IPS-15b (cell line): ENCODE data around the gene POR.
A peak's percentile ranks its signal among the peaks of the same experiment; 100 is the strongest.
"Not testable (repeated sequence)": the region's sequence is repeated elsewhere in the genome, so short reads cannot be mapped to it uniquely, and the experiment has no call there.

Source experiments
- H3K27me3 ChIP-seq: one replicate; pipeline ENCODE4 v1.6.1; 2013; ENCODE audit warnings: low read length; ENCODE audit not compliant: control insufficient read depth, insufficient read depth
- H3K36me3 ChIP-seq: one replicate; pipeline ENCODE4 v1.6.1; 2013; ENCODE audit warnings: low read length; ENCODE audit not compliant: control insufficient read depth, insufficient read depth
- H3K4me1 ChIP-seq: one replicate; pipeline ENCODE4 v1.6.1; 2013; ENCODE audit warnings: mild to moderate bottlenecking, low read length; ENCODE audit not compliant: control insufficient read depth, insufficient read depth
- H3K4me3 ChIP-seq: one replicate; pipeline ENCODE4 v1.5.1; 2013; ENCODE audit warnings: low read depth, low read length
- H3K9ac ChIP-seq: one replicate; pipeline ENCODE4 v1.6.1; 2013; ENCODE audit warnings: low read depth, mild to moderate bottlenecking, low read length
- H3K9me3 ChIP-seq: one replicate; pipeline ENCODE4 v1.6.1; 2013; ENCODE audit warnings: mild to moderate bottlenecking, low read length; ENCODE audit not compliant: control insufficient read depth, insufficient read depth

POR gene

DNA sequence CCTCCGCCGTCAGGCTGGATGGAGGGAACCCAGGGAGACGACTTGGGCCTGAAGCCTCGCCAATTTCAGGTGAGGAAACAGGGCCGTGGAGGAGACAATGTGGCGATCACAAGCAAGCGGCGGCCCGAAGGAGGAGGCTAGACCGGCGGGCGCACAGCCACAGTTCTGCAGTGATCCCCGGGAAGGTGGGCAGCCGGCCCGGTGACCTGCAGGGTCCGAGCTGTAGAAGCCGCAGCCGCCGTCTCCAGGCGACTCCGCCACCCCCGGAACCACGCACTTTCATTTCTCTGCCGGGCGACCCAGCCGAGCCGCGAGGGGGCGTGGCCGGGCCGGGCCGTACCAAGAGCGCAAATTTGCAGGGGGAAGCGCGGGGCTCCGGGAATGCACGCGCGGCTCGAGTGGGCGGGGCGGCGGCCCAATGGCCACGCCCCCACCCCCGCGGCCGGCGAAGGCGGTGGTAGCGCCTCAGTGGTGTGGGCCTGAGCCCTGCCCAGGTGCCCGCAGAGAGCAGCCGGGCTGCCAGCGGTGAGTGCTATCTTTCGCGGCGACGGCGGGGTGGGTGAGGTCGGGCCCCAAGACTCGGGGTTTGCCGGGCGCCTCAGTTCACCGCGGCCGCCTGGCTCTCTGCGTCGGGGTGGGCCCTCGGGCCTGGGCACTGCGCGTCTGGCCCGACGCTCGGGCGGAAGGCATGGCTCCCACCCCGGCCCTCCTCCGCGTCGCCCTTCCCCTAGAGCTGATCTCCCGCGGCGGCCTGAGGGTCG, at the start of gene POR:
Gene POR, plus strand, starts transcription at position 501 of the 761 bp plus-strand sequence. CDS start 38,847 bp downstream, outside the sequence.
- Histone ChIP-seq H3K27me3 (no peaks in the 10 kb centered on the region), H3K9ac (peak within 1 kb of the TSS; percentile 74), H3K36me3 (no peaks in the 10 kb centered on the region), H3K4me3 (peak within 1 kb of the TSS; percentile 90), H3K9me3 (no peaks in the 10 kb centered on the region), H3K4me1 (peaks cover 14% of the 10 kb centered on the region)

DNA sequence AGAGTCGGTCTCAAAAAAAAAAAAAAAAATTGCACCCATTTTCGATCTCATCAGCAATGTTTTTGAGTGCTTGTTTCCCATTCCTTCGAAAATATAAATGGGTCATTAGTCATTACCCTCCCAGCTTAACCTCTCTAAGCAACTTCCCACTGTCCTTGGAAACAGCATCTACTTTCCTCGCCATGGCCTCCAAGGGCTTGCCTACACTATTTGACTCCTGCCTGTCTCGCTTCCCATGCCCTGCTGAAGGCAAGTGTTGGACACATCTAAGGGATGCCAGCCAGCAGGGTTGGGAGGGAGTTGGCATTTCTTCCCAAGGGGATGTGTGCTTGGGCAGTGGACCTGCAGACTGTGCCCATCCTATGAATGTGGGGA, 48.9 kb upstream of the POR start:
- Histone ChIP-seq H3K4me1 (no peaks in the 10 kb centered on the region), H3K9me3 (no peaks in the 10 kb centered on the region), H3K36me3 (no peaks in the 10 kb centered on the region), H3K4me3 (no peak overlapping the region), H3K27me3 (no peaks in the 10 kb centered on the region), H3K9ac (no peak overlapping the region)

DNA sequence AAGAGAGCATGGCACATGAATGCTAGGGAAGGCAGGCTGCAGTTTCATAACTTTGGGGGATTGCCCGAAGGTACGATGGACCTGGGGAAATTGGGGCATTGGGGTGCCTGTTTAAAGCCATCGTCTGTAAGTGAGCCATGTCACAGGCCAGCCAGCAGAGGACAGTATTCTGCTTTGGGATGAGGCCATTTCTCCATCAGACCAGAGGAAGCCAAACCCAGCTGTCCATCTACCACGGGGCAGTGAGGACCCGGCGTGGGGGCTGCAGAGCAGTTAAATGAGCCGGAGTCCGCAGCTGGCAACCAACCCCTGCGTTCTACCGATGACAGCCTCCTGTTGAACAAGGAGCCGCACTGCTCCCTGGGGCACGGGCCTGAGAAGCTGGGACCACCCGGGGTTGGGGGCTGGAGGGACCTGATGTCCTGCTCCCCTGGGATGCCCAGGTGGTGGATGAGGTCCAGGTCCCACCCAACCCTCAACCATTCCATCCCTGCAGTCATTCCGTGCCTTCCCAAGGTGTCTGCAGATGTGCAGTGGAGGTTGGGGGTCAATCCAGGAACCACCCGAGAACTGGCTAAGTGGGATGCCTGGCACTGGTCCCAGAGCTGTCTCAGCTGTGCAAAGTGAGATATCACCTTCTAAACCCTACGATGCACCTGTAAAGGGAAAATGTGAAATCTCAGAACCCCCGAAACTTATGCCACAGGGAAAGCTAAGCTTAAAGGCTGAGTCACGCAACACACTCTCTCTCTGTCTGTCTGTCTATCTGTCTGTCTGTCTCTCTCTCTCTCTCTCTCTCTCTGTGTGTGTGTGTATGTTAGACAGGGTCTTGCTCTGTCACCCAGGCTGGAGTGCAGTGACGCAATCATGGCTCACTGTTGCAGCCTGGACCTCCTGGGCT, 48.2 kb upstream of the POR start:
- Histone ChIP-seq H3K4me3 (no peak overlapping the region), H3K36me3 (no peaks in the 10 kb centered on the region), H3K27me3 (no peaks in the 10 kb centered on the region), H3K4me1 (no peaks in the 10 kb centered on the region), H3K9me3 (no peaks in the 10 kb centered on the region), H3K9ac (no peak overlapping the region)

DNA sequence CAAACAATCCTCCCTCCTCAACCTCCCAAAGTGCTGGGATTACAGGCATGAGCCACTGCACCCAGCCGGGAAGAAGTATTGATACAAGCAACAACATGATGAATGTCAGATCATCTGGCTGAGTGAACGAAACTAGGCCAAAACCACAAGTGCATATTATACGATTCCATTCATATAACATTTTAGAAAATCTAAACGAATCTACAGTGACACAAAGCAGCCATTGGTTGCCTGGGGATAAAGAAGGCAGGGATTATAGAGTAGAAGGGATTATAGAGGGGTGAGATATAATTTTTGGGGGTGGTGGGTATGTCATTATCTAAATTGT, 47.6 kb upstream of the POR start:
- Histone ChIP-seq H3K36me3 (no peaks in the 10 kb centered on the region), H3K27me3 (no peaks in the 10 kb centered on the region), H3K9me3 (no peaks in the 10 kb centered on the region), H3K4me3 (no peak overlapping the region), H3K4me1 (no peaks in the 10 kb centered on the region), H3K9ac (no peak overlapping the region)

DNA sequence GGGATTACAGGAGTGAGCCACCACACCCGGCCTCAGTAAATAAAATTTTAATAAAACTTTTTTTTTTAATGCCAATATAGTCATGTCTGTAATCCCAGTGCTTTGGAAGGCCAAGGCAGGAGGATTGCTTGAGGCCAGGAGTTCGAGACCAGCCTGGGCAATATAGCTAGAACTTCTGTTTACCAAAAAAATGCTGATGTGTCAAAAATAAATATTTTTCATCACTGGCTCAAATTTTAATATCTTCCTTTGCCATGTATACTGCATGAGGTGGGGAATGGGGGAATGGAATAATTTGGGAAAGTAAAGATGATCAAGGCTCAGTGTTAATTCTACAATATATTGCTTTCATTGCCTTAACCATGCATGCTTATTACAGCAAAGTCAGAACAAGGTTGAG, 46.8 kb upstream of the POR start:
- no peak overlapping the region for H3K9ac ChIP-seq
- H3K4me1 ChIP-seq = no peaks in the 10 kb centered on the region

DNA sequence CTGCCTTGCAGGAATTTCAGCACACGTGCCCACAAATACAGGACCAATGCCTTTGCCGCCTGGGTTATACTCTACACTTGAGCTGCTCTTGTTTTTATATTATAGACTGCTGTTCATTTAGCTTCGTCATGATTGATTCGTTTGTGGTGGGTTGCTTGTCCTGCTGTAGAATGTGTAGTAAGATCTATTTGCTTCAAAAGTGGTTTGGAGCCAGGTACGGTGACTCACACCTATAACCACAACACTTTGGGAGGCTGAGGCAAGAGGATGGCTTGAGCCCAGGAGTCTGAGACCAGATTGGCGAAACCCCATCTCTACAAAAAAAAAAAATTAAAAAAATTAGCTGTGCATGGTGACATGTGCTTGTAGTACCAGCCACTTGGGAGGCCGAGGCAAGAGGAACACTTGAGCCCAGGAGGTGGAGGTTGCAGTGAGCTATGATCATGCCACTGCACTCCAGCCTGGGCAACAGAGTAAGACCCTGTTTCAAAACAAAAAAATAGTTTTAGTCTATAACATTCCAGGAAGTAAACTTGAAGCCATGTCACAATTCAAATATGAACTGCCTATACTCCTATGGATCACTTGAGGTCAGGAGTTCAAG, 45.1 kb upstream of the POR start:
- Histone ChIP-seq H3K36me3 (no peaks in the 10 kb centered on the region), H3K9me3 (no peaks in the 10 kb centered on the region), H3K9ac (no peak overlapping the region), H3K27me3 (no peaks in the 10 kb centered on the region), H3K4me3 (no peak overlapping the region), H3K4me1 (no peaks in the 10 kb centered on the region)

More for the DNA sequence above, 46.8 kb upstream of the POR start:
- no peaks in the 10 kb centered on the region for H3K9me3 ChIP-seq
- no peaks in the 10 kb centered on the region for H3K27me3 ChIP-seq
- no peak overlapping the region for H3K4me3 ChIP-seq
- no peaks in the 10 kb centered on the region for H3K36me3 ChIP-seq

DNA sequence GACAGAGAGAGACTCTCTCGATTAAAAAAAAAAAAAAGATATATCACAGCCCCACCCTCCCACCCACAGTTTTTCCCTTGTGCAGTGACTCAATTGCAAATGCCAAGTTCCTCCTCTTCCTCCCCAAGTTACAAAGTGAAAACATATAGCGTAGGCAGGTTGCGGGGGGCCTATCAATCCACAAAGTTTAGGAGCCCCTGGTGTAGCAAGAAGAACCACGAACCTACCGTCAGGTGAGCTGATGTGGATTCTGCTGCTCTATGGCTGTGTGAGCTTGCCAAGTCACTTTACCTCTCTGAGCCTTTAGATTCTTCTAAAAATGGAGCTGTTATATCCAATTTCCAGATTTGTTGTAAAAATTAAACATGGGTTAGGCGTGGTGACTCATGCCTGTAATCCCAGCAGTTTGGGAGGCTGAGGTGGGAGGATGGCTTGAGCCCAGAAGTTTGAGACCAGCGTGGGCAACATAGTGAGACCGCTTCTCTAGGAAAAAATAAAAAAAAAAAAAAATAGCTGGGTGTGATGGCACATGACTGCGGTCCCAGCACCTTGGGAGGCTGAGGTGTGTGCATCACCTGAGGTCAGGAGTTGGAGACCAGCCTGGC, 44.3 kb upstream of the POR start:
- no peaks in the 10 kb centered on the region for H3K27me3 ChIP-seq

DNA sequence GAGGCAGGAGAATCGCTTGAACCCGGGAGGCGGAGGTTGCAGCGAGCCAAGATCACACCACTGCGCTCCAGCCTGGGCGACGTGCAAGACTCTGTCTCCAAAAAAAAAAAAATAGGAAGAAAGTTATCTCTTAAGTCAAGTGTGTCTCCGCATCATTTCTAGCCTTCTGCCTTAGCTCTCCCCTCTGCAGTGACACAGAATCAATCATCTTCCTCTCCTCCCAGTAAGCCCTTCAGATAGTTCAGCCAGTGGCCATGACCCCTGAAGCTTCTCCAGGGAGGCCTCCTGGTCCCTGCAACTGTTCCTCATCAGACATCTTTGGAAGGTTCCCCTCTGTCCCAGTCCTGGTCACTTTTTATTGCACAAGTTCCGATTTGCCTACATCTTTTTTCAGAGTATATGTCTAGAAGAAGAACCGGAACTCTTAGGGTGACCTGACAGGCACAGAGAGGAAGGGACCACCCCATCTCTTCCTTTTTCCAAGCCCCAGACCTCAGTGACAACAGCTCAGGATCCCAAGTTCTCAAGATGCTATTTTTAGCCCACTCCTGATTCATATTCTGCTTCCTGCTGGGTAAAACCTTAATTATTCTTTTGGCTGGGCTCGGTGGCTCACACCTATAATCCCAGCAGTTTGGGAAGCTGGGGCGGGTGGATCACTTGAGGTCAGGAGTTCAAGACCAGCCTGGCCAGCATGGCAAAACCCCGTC, 42.7 kb upstream of the POR start:
- no peaks in the 10 kb centered on the region for H3K27me3 ChIP-seq
- no peaks in the 10 kb centered on the region for H3K4me1 ChIP-seq
- no peak overlapping the region for H3K9ac ChIP-seq
- H3K4me3 ChIP-seq = no peak overlapping the region
- H3K9me3 ChIP-seq = no peaks in the 10 kb centered on the region
- no peaks in the 10 kb centered on the region for H3K36me3 ChIP-seq

More for the DNA sequence above, 44.3 kb upstream of the POR start:
- Histone ChIP-seq H3K4me3 (no peak overlapping the region), H3K9me3 (no peaks in the 10 kb centered on the region), H3K4me1 (no peaks in the 10 kb centered on the region), H3K9ac (no peak overlapping the region), H3K36me3 (no peaks in the 10 kb centered on the region)

DNA sequence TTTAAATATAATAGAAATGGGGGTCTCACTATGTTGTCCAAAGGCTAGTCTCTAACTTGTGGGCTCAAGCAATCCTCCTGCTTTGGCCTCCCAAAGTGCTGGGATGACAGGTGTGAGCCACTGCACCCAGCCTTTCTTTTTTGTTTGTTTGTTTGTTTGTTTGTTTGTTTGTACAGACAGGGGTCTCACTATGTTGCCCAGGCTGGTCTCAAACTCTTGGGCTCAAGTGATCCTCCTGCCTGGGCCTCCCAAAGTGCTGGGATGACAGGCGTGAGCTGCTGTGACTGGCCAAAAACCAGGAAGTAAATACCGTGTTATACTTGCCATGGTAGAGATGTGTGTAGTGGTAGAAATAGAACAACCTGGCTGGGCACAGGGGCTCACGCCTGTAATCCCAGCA, 40.8 kb upstream of the POR start:
- H3K9ac ChIP-seq, H3K4me3 ChIP-seq, H3K4me1 ChIP-seq, H3K9me3 ChIP-seq, H3K27me3 ChIP-seq, H3K36me3 ChIP-seq: not testable (repeated sequence)

DNA sequence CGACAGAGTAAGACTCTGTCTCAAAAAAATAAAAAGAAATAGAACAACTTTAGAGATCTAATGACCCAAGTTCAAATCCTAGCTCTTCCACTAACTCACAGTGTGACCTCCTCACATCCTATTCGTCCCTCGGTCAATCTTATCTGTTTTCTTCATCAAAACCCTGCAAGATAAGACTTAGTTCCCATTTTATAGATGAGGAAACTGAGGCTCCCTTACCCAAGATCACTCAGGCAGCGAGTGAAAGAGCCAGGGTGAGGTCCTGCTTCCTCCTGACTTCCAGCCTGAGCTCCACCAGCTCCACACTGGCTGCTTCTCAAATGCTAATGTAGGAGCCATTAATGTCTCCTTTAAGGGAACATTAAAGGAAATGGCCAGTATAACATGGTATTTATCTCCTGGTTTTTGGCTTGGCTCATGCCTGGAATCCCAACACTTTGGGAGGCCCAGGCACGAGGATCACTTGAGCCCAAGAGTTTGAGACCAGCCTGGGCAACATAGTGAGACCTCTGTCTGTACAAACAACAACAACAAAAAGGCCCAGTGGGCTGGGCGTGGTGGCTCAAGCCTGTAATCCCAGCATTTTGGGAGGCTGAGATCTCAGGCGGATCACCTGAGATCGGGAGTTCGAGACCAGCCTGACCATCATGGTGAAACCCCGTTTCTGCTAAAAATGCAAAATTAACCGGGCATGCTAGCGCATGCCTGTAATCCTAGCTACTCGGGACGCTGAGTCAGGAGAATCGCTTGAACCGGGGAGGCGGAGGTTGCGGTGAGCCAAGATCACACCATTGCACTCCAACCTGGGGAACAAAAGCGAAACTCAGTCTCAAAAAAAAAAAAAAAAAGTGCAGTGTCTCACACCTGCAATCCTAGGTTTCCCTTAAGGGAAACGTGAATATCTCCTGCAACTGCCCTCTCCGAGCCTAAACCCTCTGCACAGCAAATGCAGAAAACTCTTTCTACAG, 39.6 kb upstream of the POR start:
- Histone ChIP-seq H3K36me3 (no peaks in the 10 kb centered on the region), H3K9ac (no peak overlapping the region), H3K27me3 (peaks cover 11% of the 10 kb centered on the region), H3K4me1 (peaks cover 11% of the 10 kb centered on the region), H3K4me3 (no peak overlapping the region), H3K9me3 (no peaks in the 10 kb centered on the region)
